ENCODE results near the gene RARS2.

DNA sequence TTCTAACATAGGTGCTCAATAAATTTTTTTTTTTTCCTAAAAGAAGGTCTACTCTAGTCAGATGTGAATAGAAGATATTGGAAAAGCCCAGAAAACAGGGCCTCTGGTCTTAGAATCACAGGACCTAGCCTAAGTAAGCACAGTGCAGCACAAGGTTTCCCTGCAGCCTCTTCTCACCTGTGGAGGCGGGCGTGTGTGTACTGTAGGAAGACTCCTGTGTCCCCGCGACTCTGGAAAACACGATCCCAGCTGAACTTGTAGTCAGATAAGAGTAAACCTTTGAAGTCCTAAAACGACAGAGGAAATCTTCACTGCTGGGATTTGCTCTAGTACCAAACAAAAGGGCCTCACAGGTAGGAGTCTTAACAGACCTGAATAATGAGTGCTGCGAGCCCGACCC, 71.3 kb downstream of the RARS2 start:
- TF ChIP-seq SUZ12 (IDR thresholded peaks at IDR 0.05; ENCODE audit: extremely low read depth, insufficient read depth, insufficient read length) (no peak), ZNF274 (IDR thresholded peaks at IDR 0.05; ENCODE audit: low read depth, low read length) (no peak), YY1 (IDR thresholded peaks at IDR 0.05; ENCODE audit: insufficient read depth, insufficient read length) (no peak)
